Calu3 (cell line): Measurements from ENCODE around the gene TCF20. TPM values are rescaled to one million over a fixed set of nuclear protein-coding genes. Genes with fewer than 3 reads are reported as not detected.

Experiments used
- BruUV-seq: library from RNA; stranded (reverse); fragments of 400-500 nt; replicated peaks from 2 replicates; lab custom pipeline; 2021; lab: Mats Ljungman, UMichigan
- CTCF ChIA-PET: fragments of 300-600 bp; sonication (Branson Sonifier 250); formaldehyde crosslinking; loops from one replicate; lab custom pipeline; 2022; ENCODE audit warnings: antibody characterized with exemption; lab: Charles Lee
- DNase-seq: peaks from one replicate; pipeline ENCODE4 v3.0.0; 2022
- H3K27ac Mint-ChIP-seq: one replicate; pipeline ENCODE4 v1.8.0; 2022; ENCODE audit warnings: mixed read lengths; ENCODE audit not compliant: unreplicated experiment
- H3K27me3 Mint-ChIP-seq: one replicate; pipeline ENCODE4 v1.8.0; 2022; ENCODE audit warnings: mixed read lengths; ENCODE audit not compliant: unreplicated experiment
- H3K36me3 Mint-ChIP-seq: one replicate; pipeline ENCODE4 v1.8.0; 2022; ENCODE audit warnings: mild to moderate bottlenecking, moderate library complexity, mixed read lengths; ENCODE audit not compliant: insufficient read depth, unreplicated experiment
- H3K4me1 Mint-ChIP-seq: one replicate; pipeline ENCODE4 v1.8.0; 2022; ENCODE audit warnings: mild to moderate bottlenecking, low read depth, mixed read lengths; ENCODE audit not compliant: unreplicated experiment
- H3K4me3 Mint-ChIP-seq: one replicate; pipeline ENCODE4 v1.8.0; 2022; ENCODE audit warnings: mild to moderate bottlenecking, low read depth, moderate library complexity, mixed read lengths; ENCODE audit not compliant: unreplicated experiment
- H3K9me3 Mint-ChIP-seq: one replicate; pipeline ENCODE4 v1.8.0; 2022; ENCODE audit warnings: low read depth, mixed read lengths; ENCODE audit not compliant: unreplicated experiment
- CTCF ChIP-seq: fragments of 200-600 bp; IDR thresholded peaks from one replicate; pipeline ENCODE4 v1.8.0; 2022; ENCODE audit warnings: antibody characterized with exemption; ENCODE audit not compliant: unreplicated experiment
- intact Hi-C: fragments of 100-400 bp; cut with micrococcal nuclease; formaldehyde crosslinking; loops from one replicate; pipeline ENCODE4 v1.10.0; 2022; ENCODE audit not compliant: unreplicated experiment
- total RNA-seq: library from RNA; stranded (reverse); gene quantifications from 2 replicates; pipeline ENCODE4 v1.2.3, GENCODE V29; 2022

Gene TCF20
- total RNA-seq, 1 experiment from 2014 or later: 87.2 TPM

DNA sequence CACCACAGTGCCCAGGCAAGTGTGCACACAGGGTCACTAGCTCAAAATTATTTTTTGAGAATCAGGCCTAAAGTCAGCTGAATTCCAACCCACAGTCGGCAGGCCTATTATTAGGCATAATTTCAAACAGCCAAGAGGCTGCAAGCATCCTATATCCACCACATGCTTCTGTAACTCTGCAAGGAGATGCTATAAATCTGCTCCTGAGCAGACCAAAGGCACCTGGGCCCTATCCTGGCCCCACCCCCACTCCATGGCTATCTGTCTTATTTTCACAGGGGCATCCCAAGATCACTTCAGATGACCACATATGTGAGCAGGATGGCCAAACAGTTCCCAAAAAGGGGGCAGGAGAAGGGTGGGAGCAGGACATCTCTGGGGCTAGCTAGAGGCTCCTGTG, 44.6 kb downstream of the TCF20 start:
- CTCF ChIA-PET: interaction anchor here (0.6 kb wide), 1 partner anchor 89 kb away, joined by 3 read pairs; no protein-coding TSS in a partner anchor
- no peak overlapping the region for H3K4me3 Mint-ChIP-seq
- intact Hi-C loops: no loop called here
- H3K27me3 Mint-ChIP-seq: no peaks in the 10 kb centered on the region
- no peak for DNase-seq
- H3K9me3 Mint-ChIP-seq: no peaks in the 10 kb centered on the region
- BruUV-seq: no TSS peak
- TF ChIP-seq CTCF: no peak
- no peak overlapping the region for H3K27ac Mint-ChIP-seq
- H3K4me1 Mint-ChIP-seq: peaks cover 46% of the 10 kb centered on the region
- H3K36me3 Mint-ChIP-seq: peaks cover 3% of the 10 kb centered on the region

DNA sequence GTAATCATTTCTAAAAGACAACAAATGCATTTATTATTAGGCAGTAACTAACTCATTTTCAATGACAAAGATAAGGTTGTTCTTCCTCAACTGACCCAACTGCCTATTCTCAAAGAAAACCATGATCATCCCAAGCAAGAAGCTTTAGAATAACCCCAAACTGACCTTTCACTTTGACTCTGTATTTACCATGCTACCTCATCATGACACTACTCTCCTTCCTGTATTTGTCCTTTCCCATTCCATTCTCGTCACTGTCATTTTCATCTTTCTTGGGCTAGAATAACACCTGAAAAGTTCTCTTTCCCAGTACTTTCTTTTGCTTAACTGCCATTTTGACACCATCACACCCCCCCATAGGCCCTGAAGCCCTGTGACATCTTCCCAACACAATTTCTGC, 48.3 kb downstream of the TCF20 start:
- no peaks in the 10 kb centered on the region for H3K27me3 Mint-ChIP-seq
- H3K36me3 Mint-ChIP-seq: peaks cover 3% of the 10 kb centered on the region
- H3K27ac Mint-ChIP-seq: no peak overlapping the region
- no peak for DNase-seq
- intact Hi-C loops: no loop called here
- TF ChIP-seq CTCF: no peak
- H3K4me3 Mint-ChIP-seq: no peak overlapping the region
- CTCF ChIA-PET: no interaction called here
- H3K4me1 Mint-ChIP-seq: peaks cover 36% of the 10 kb centered on the region
- no peaks in the 10 kb centered on the region for H3K9me3 Mint-ChIP-seq
- BruUV-seq: no TSS peak

Other genes with a start within 250 kb of the TCF20 start
- gene NAGA, start 199.8 kb downstream of the TCF20 start, total RNA-seq: 24.3 and 27.2 TPM in 2 replicates
- gene PHETA2, start 196.4 kb downstream of the TCF20 start, total RNA-seq: 1.3 and 1.5 TPM in 2 replicates
- 60.8 and 65.5 TPM in 2 replicates for gene SMDT1, start 191.0 kb downstream of the TCF20 start, total RNA-seq
- gene NDUFA6, start 179.9 kb downstream of the TCF20 start, total RNA-seq: 61.6 and 68.0 TPM in 2 replicates
- 9.3 and 10.7 TPM in 2 replicates for gene CYP2D6, start 139.8 kb downstream of the TCF20 start, total RNA-seq
- gene NFAM1, start 161.8 kb upstream of the TCF20 start, total RNA-seq: 0.39 and 0.50 TPM in 2 replicates
- 64.7 and 71.4 TPM in 2 replicates for gene RRP7A, start 249.1 kb upstream of the TCF20 start, total RNA-seq